K562 (cell line): ENCODE results near the gene KYAT1. TPM values are rescaled to one million over a fixed set of nuclear protein-coding genes. Genes with fewer than 3 reads are reported as not detected.
A peak's percentile ranks its signal among the peaks of the same experiment; 100 is the strongest.

Experiments used
- ATAC-seq: fragments of 200-7000 bp; cut with Tn5 transposase; 3 replicates; pipeline ENCODE4 v1.9.1; 2020; ENCODE audit warnings: moderate library complexity
- BruUV-seq: library from RNA; stranded (reverse); fragments of 400-500 nt; replicated peaks from 2 replicates; lab custom pipeline; 2021; lab: Mats Ljungman, UMichigan
- CTCF ChIA-PET: fragments of 300-600 bp; formaldehyde crosslinking; extraction: SDS; loops from one replicate; lab custom pipeline; 2021; ENCODE audit warnings: low intra/inter-chr PET ratio; lab: Yijun Ruan, JAX
- POLR2A ChIA-PET: fragments of 300-600, 350-650 bp; sonication (Branson Sonifier 250); formaldehyde crosslinking; extraction: SDS; loops from one replicate; lab custom pipeline; 2021; ENCODE audit warnings: antibody characterized with exemption, inconsistent platforms; lab: Yijun Ruan, JAX
- DNase-seq, 4 experiments: peaks; one replicate each; pipeline versions ENCODE4 v3.0.0 to v3.0.0-alpha.2; 2011 to 2018; ENCODE audit warnings: low spot score in 3 of 4, mixed read lengths in 3 of 4; ENCODE audit errors: extremely low read depth in 1 of 4
- FAIRE-seq: peaks from 2 replicates; lab custom pipeline; 2011; peaks lifted over from hg19 to GRCh38; lab: Jason Lieb, UNC
- H2AFZ ChIP-seq: 2 replicates; pipeline ENCODE4 v1.6.0; 2011; ENCODE audit warnings: low read depth, low read length, control low read depth, inconsistent platforms
- H3K27ac ChIP-seq: fragments of 200-600 bp; 3 replicates; pipeline ENCODE4 v1.8.0; 2011; ENCODE audit warnings: low read depth, mild to moderate bottlenecking, control low read depth, inconsistent platforms, low read length, moderate library complexity, mixed read lengths; ENCODE audit errors: extremely low read depth
- H3K27me3 ChIP-seq, 2 experiments: fragments of 300-600 bp in 1 of 2; 2 replicates in 1 of 2; 3 replicates in 1 of 2; pipeline versions ENCODE4 v1.6.0 to v1.8.0; 2011; ENCODE audit warnings: inconsistent platforms in 2 of 2, low read length in 2 of 2, mild to moderate bottlenecking in 1 of 2, mixed read lengths in 1 of 2, moderate library complexity in 1 of 2; ENCODE audit not compliant: control insufficient read depth in 2 of 2, insufficient read depth in 2 of 2
- H3K36me3 ChIP-seq: fragments of 300-600 bp; 3 replicates; pipeline ENCODE4 v1.8.0; 2011; ENCODE audit warnings: mild to moderate bottlenecking, low read length, inconsistent platforms; ENCODE audit not compliant: control insufficient read depth, insufficient read depth
- H3K4me1 ChIP-seq, 2 experiments: fragments of 200-600 bp in 1 of 2; replicated peaks in 1 of 2; 2 replicates in 1 of 2; 3 replicates in 1 of 2; pipeline versions ENCODE4 v1.5.1 to v1.8.0; 2011; ENCODE audit warnings: inconsistent platforms in 2 of 2, low read length in 2 of 2, mild to moderate bottlenecking in 1 of 2, mixed read lengths in 1 of 2, moderate library complexity in 1 of 2; ENCODE audit not compliant: control insufficient read depth in 2 of 2, insufficient read depth in 2 of 2
- H3K4me2 ChIP-seq: 2 replicates; pipeline ENCODE4 v1.6.1; 2011; ENCODE audit warnings: low read length, control low read depth, inconsistent platforms, mixed read lengths; ENCODE audit not compliant: insufficient read depth
- H3K4me3 ChIP-seq: fragments of 200-600 bp; sonication (generic), shearing (Covaris generic); 2 replicates; pipeline ENCODE4 v1.5.1; 2016; ENCODE audit warnings: control low read depth, inconsistent platforms
- H3K79me2 ChIP-seq: fragments of 200-600 bp; 3 replicates; pipeline ENCODE4 v1.8.0; 2011; ENCODE audit warnings: low read length, inconsistent platforms; ENCODE audit not compliant: control insufficient read depth, insufficient read depth
- H3K9ac ChIP-seq, 2 experiments: 2 replicates each; pipeline versions ENCODE4 v1.6.0 to v1.6.1; 2011; ENCODE audit warnings: low read depth in 2 of 2, low read length in 2 of 2, control low read depth in 1 of 2, inconsistent platforms in 1 of 2, mild to moderate bottlenecking in 1 of 2, mixed read lengths in 1 of 2; ENCODE audit not compliant: insufficient read depth in 1 of 2
- H3K9me1 ChIP-seq: one replicate; pipeline ENCODE4 v1.6.0; 2011; ENCODE audit warnings: inconsistent platforms, mild to moderate bottlenecking, low read length, moderate library complexity; ENCODE audit not compliant: control insufficient read depth, insufficient read depth
- H3K9me3 ChIP-seq: replicated peaks from 2 replicates; pipeline ENCODE4 v1.5.1; 2011; ENCODE audit warnings: low read depth, low read length, inconsistent platforms; ENCODE audit not compliant: control insufficient read depth, insufficient read depth
- H4K20me1 ChIP-seq: replicated peaks from 2 replicates; pipeline ENCODE4 v1.6.1; 2011; ENCODE audit warnings: low read length, inconsistent platforms, mixed read lengths; ENCODE audit not compliant: control insufficient read depth, insufficient read depth
- DACH1 ChIP-seq: fragments of 450-650 bp; IDR thresholded peaks from 2 replicates; pipeline ENCODE4 v1.6.1; 2018; ENCODE audit not compliant: partially characterized antibody
- JUNB ChIP-seq: fragments of 450-650 bp; formaldehyde crosslinking; conservative IDR thresholded peaks from 2 replicates; pipeline ENCODE4 v1.4.0; 2020; ENCODE audit warnings: mild to moderate bottlenecking
- KLF16 ChIP-seq: IDR thresholded peaks from 2 replicates; pipeline ENCODE4 v1.6.1; 2016; ENCODE audit warnings: antibody characterized with exemption
- THAP7 ChIP-seq: fragments of 250-450 bp; sonication (Bioruptor Pico); IDR thresholded peaks from 2 replicates; pipeline ENCODE4 v1.5.0; 2021
- ZNF121 ChIP-seq: sonication (generic); formaldehyde crosslinking; conservative IDR thresholded peaks from 2 replicates; pipeline ENCODE4 v1.8.0; 2022; ENCODE audit warnings: missing genetic modification reagents
- ZNF184 ChIP-seq: sonication (generic); formaldehyde crosslinking; IDR thresholded peaks from 2 replicates; pipeline ENCODE4 v1.5.0; 2020; ENCODE audit warnings: missing genetic modification reagents
- WGBS: fragments of 100-300 bp; shearing (Covaris generic); methylation state at CpG from one replicate; pipeline ENCODE4 v1.1.6; 2016; ENCODE audit warnings: low coverage, mixed read lengths; ENCODE audit not compliant: insufficient coverage; ENCODE audit errors: missing lambda C conversion rate; 5-methylcytosine and 5-hydroxymethylcytosine counted together
- in situ Hi-C: fragments of 300-500 bp; cut with MboI; formaldehyde crosslinking; loops from 4 replicates; pipeline ENCODE4 v1.15.0; 2018; ENCODE audit warnings: inconsistent platforms, mixed read lengths
- intact Hi-C: fragments of 100-400 bp; cut with micrococcal nuclease; formaldehyde crosslinking; loops from 2 replicates; pipeline ENCODE4 v1.14.2; 2022
- polyA plus RNA-seq, 8 experiments: library from polyadenylated mRNA; depleted of rRNA in 4 of 8; stranded (reverse) in 5 of 8; unstranded in 3 of 8; fragments of >200 nt; fragmentation: Nextera tagmentation in 2 of 8; fragmentation: Illumina TruSeq in 1 of 8; extraction: Ambion mirVana in 2 of 8; extraction: Trizol in 1 of 8; gene quantifications; 2 replicates each; pipeline versions ENCODE4 v1.2.1 to v1.2.3, GENCODE V29; 2011 to 2014; ENCODE audit warnings: inconsistent platforms in 1 of 8, missing spikeins in 1 of 8
- total RNA-seq, 7 experiments: library from RNA; depleted of rRNA in 6 of 7; stranded (reverse); fragments of >200 nt in 6 of 7; fragmentation: Illumina TruSeq in 2 of 7; extraction: Trizol in 2 of 7; gene quantifications; 2 replicates each; pipeline versions ENCODE4 v1.2.1 to v1.2.3, GENCODE V29; 2011 to 2021; ENCODE audit warnings: low replicate concordance in 1 of 7

Gene KYAT1
- total and polyA plus RNA-seq, 9 of the 15 experiments (the other 6 are each of a cell fraction or from before 2014, with no cell fraction given): 6.4 to 16.8 (median 11.1) TPM

GRCh38 chr9:128901379-128901778 lies 19.6 kb upstream of the KYAT1 start:
- intact Hi-C loops: no loop called here
- Histone ChIP-seq H3K27me3 (no peaks in the 10 kb centered on the region), H3K4me2 (no peak overlapping the region), H3K9ac (no peak overlapping the region), H3K79me2 (no peaks in the 10 kb centered on the region), H2AFZ (no peak overlapping the region), H3K4me1 (peaks cover 0 to 25% of the 10 kb centered on the region in 2 experiments; a peak in 1 of 5 replicates), H3K27ac (no peak overlapping the region), H3K36me3 (peaks cover 23% of the 10 kb centered on the region; the same call in 2 of the 3 replicates), H3K9me1 (no peaks in the 10 kb centered on the region), H3K4me3 (no peak overlapping the region), H3K9me3 (no peaks in the 10 kb centered on the region), H4K20me1 (no peaks in the 10 kb centered on the region; the same call in 1 of the 2 replicates)
- DNase-seq (no peak), FAIRE-seq (no peak), ATAC-seq (no peak)
- BruUV-seq: no TSS peak
- ChIA-PET CTCF (no interaction called here), POLR2A (interaction anchor here (2.0 kb wide), 1 partner anchor 10 kb away, joined by 6 read pairs; no protein-coding TSS in a partner anchor)
- in situ Hi-C loops: no loop called here
- TF ChIP-seq ZNF184 (CRISPR knock-in tag) (no peak), THAP7 (CRISPR knock-in tag) (no peak), ZNF121 (peak; percentile 78), JUNB (CRISPR knock-in tag) (no peak), DACH1 (no peak), KLF16 (no peak)
- 93% methylated on average over 6 of the region's 7 CpGs for WGBS
